Pulmonary artery endothelial cell (primary cell): ENCODE measurements around the gene QPCTL. TPM values are rescaled to one million over a fixed set of nuclear protein-coding genes. Genes with fewer than 3 reads are reported as not detected.

Experiments used
- total RNA-seq: library from RNA; depleted of rRNA; stranded (reverse); fragments of >200 nt; gene quantifications from 2 replicates; pipeline ENCODE4 v1.2.3, GENCODE V29; 2014

QPCTL gene
- total RNA-seq, 1 donor from 2014 or later: 23.3 TPM

Other genes starting within 250 kb of the QPCTL start
- gene FOSB, start 224.7 kb upstream of the QPCTL start, total RNA-seq: 0.33 and 1.9 TPM in 2 replicates
- gene RTN2, start 195.6 kb upstream of the QPCTL start, total RNA-seq: 4.1 and 8.7 TPM in 2 replicates
- 0.92 and 3.0 TPM in 2 replicates for gene PPM1N, start 194.2 kb upstream of the QPCTL start, total RNA-seq
- gene VASP, start 185.2 kb upstream of the QPCTL start, total RNA-seq: 140 and 189 TPM in 2 replicates
- 6.0 and 9.7 TPM in 2 replicates for gene OPA3, start 107.9 kb upstream of the QPCTL start, total RNA-seq
- gene GPR4, start 90.5 kb upstream of the QPCTL start, total RNA-seq: 4.0 and 5.7 TPM in 2 replicates
- 22.2 and 35.6 TPM in 2 replicates for gene EML2, start 53.3 kb upstream of the QPCTL start, total RNA-seq
- gene GIPR, start 24.4 kb upstream of the QPCTL start, total RNA-seq: under 0.01 TPM in 1 of 2 replicates, not detected in the other
- gene SNRPD2, start 713 bp upstream of the QPCTL start, total RNA-seq: 324 and 581 TPM in 2 replicates
- 5.3 and 6.5 TPM in 2 replicates for gene FBXO46, start 38.2 kb downstream of the QPCTL start, total RNA-seq
- not detected in 2 replicates for gene MEIOSIN, start 40.8 kb downstream of the QPCTL start, total RNA-seq
- gene SIX5, start 76.6 kb downstream of the QPCTL start, total RNA-seq: 3.4 and 5.6 TPM in 2 replicates
- 6.0 and 9.0 TPM in 2 replicates for gene DMPK, start 89.8 kb downstream of the QPCTL start, total RNA-seq
- gene DMWD, start 100.2 kb downstream of the QPCTL start, total RNA-seq: 27.2 and 37.3 TPM in 2 replicates
- 0.04 and 0.07 TPM in 2 replicates for gene RSPH6A, start 122.6 kb downstream of the QPCTL start, total RNA-seq
- 34.1 and 43.3 TPM in 2 replicates for gene SYMPK, start 170.5 kb downstream of the QPCTL start, total RNA-seq
- gene FOXA3, start 171.7 kb downstream of the QPCTL start, total RNA-seq: not detected in 2 replicates
- gene IRF2BP1, start 193.5 kb downstream of the QPCTL start, total RNA-seq: 23.1 and 24.3 TPM in 2 replicates
- 0.79 and 1.4 TPM in 2 replicates for gene MYPOP, start 209.9 kb downstream of the QPCTL start, total RNA-seq
- not detected in 2 replicates for gene NANOS2, start 222.1 kb downstream of the QPCTL start, total RNA-seq